VCaP (cell line): ENCODE measurements around the gene MMP24.

ENCODE experiments used
- H3K27ac ChIP-seq: fragments of 450-650 bp; 2 replicates; pipeline ENCODE4 v1.5.1; 2017
- CTCF ChIP-seq: fragments of 450-650 bp; conservative IDR thresholded peaks from 2 replicates; pipeline ENCODE4 v1.5.1; 2017; ENCODE audit warnings: mild to moderate bottlenecking, moderate library complexity

The MMP24 gene

GRCh38 chr20:35285806-35286076, 59.3 kb downstream of the MMP24 start:
- no peak for TF ChIP-seq CTCF
- no peak overlapping the region for H3K27ac ChIP-seq

GRCh38 chr20:35286077-35286898, 59.8 kb downstream of the MMP24 start:
- no peak overlapping the region for H3K27ac ChIP-seq
- no peak for TF ChIP-seq CTCF

GRCh38 chr20:35286899-35287508, 60.5 kb downstream of the MMP24 start:
- no peak for TF ChIP-seq CTCF
- no peak overlapping the region for H3K27ac ChIP-seq

GRCh38 chr20:35287509-35288324, 61.2 kb downstream of the MMP24 start:
- no peak for TF ChIP-seq CTCF
- no peak overlapping the region for H3K27ac ChIP-seq

- no peak for TF ChIP-seq CTCF
- no peak overlapping the region for H3K27ac ChIP-seq
Measured at GRCh38 chr20:35288325-35289060, 62.0 kb downstream of the MMP24 start.

GRCh38 chr20:35290186-35290886, 63.8 kb downstream of the MMP24 start:
- TF ChIP-seq CTCF: no peak
- H3K27ac ChIP-seq: no peak overlapping the region
